Endodermal cell (in vitro differentiated cells): Measurements from ENCODE around the gene TMEM129. TPM values are rescaled to one million over a fixed set of nuclear protein-coding genes. Genes with fewer than 3 reads are reported as not detected.
A peak's percentile ranks its signal among the peaks of the same experiment; 100 is the strongest.

Experiments used
- DNase-seq: peaks from one replicate; pipeline ENCODE4 v3.0.0-alpha.2; 2017
- H3K27ac ChIP-seq: 2 replicates; pipeline ENCODE4 v1.5.1; 2013; ENCODE audit warnings: mild to moderate bottlenecking, low read depth, low read length, moderate library complexity
- H3K27me3 ChIP-seq: 2 replicates; pipeline ENCODE4 v1.6.1; 2013; ENCODE audit warnings: mild to moderate bottlenecking, low read length, moderate library complexity; ENCODE audit not compliant: insufficient read depth, control insufficient read depth, poor library complexity, severe bottlenecking
- H3K36me3 ChIP-seq: 2 replicates; pipeline ENCODE4 v1.7.0; 2013; ENCODE audit warnings: mild to moderate bottlenecking, low read length, moderate library complexity; ENCODE audit not compliant: control insufficient read depth, insufficient read depth
- H3K4me1 ChIP-seq: one replicate; pipeline ENCODE4 v1.7.0; 2013; ENCODE audit warnings: low read length; ENCODE audit not compliant: control insufficient read depth, insufficient read depth
- H3K4me3 ChIP-seq: 2 replicates; pipeline ENCODE4 v1.5.1; 2013; ENCODE audit warnings: mild to moderate bottlenecking, low read length, moderate library complexity
- H3K9ac ChIP-seq: 2 replicates; pipeline ENCODE4 v1.6.1; 2013; ENCODE audit warnings: mild to moderate bottlenecking, low read length, moderate library complexity; ENCODE audit not compliant: poor library complexity, severe bottlenecking; ENCODE audit errors: extremely low read depth
- H3K9me3 ChIP-seq: 2 replicates; pipeline ENCODE4 v1.6.1; 2013; ENCODE audit warnings: mild to moderate bottlenecking, low read length, moderate library complexity; ENCODE audit not compliant: control insufficient read depth
- H3K27ac Mint-ChIP-seq: 2 replicates; pipeline ENCODE4 v1.8.0; 2020; ENCODE audit warnings: mixed read lengths
- H3K27me3 Mint-ChIP-seq: 2 replicates; pipeline ENCODE4 v1.8.0; 2021; ENCODE audit warnings: mild to moderate bottlenecking, mixed read lengths; ENCODE audit not compliant: insufficient read depth
- H3K36me3 Mint-ChIP-seq: 2 replicates; pipeline ENCODE4 v1.8.0; 2020; ENCODE audit warnings: low read depth, mixed read lengths
- H3K4me1 Mint-ChIP-seq: 2 replicates; pipeline ENCODE4 v1.8.0; 2020; ENCODE audit warnings: mixed read lengths
- H3K4me3 Mint-ChIP-seq: 2 replicates; pipeline ENCODE4 v1.8.0; 2020; ENCODE audit warnings: mild to moderate bottlenecking, moderate library complexity, mixed read lengths
- H3K9me3 Mint-ChIP-seq: 2 replicates; pipeline ENCODE4 v1.8.0; 2020; ENCODE audit warnings: mild to moderate bottlenecking, mixed read lengths
- CTCF ChIP-seq: fragments of 200-600 bp; sonication (generic); conservative IDR thresholded peaks from 2 replicates; pipeline ENCODE4 v1.5.0; 2021; ENCODE audit warnings: antibody characterized with exemption, mild to moderate bottlenecking
- WGBS, 2 experiments: methylation state at CpG; one replicate each; pipeline versions ENCODE4 v1.1.5 to v1.1.7; 2013; ENCODE audit warnings: missing lambda C conversion rate in 2 of 2, mixed read lengths in 1 of 2; ENCODE audit not compliant: insufficient coverage in 1 of 2, insufficient read length in 1 of 2; 5-methylcytosine and 5-hydroxymethylcytosine counted together
- total RNA-seq, 2 donors: library from RNA; stranded (reverse); fragmentation: NEBNext Ultra II Directional in 1 of 2; extraction: Animal tissue kit (Norgen Biotek cat#: 25700) in 1 of 2; gene quantifications; 2 replicates in 1 of 2; 3 replicates in 1 of 2; pipeline ENCODE4 v1.2.1, GENCODE V29; 2021

TMEM129 gene
- total RNA-seq, 2 donors from 2014 or later, result 33.6 to 41.7 TPM

- H3K36me3 ChIP-seq, result peaks cover 27% of the 10 kb centered on the region
- WGBS, 2 experiments, result 3 to 9% methylated on average over 32 to 79 of the region's 79 CpGs
- no peak for TF ChIP-seq CTCF
- peak overlapping the region; percentile 32 for H3K27ac ChIP-seq
- peak overlapping the region; percentile 41 for H3K9ac ChIP-seq
- peak overlapping the region; percentile 94 for H3K27ac Mint-ChIP-seq
- H3K36me3 Mint-ChIP-seq, result peaks cover 26% of the 10 kb centered on the region
- no peaks in the 10 kb centered on the region for H3K27me3 Mint-ChIP-seq
- no peaks in the 10 kb centered on the region for H3K27me3 ChIP-seq
- H3K4me1 ChIP-seq, result peaks cover 3% of the 10 kb centered on the region
- H3K4me1 Mint-ChIP-seq, result peaks cover 24% of the 10 kb centered on the region
- H3K4me3 Mint-ChIP-seq, result peak overlapping the region; percentile 93
- DNase-seq, result peak; percentile 79
- no peaks in the 10 kb centered on the region for H3K9me3 ChIP-seq
- H3K9me3 Mint-ChIP-seq, result no peaks in the 10 kb centered on the region
- H3K4me3 ChIP-seq, result peak overlapping the region; percentile 82
These were observed 750 bp downstream of the TMEM129 start for GRCh38 chr4:1720163-1720983.

GRCh38 chr4:1718095-1718850 is 2.9 kb downstream of the TMEM129 start:
- 95 to 96% methylated on average over 31 of the region's 31 CpGs for WGBS, 2 experiments
- Mint-ChIP-seq H3K27ac (peak overlapping the region; percentile 4), H3K27me3 (no peaks in the 10 kb centered on the region), H3K36me3 (peaks cover 9% of the 10 kb centered on the region), H3K4me3 (peak overlapping the region; percentile 93), H3K9me3 (no peaks in the 10 kb centered on the region), H3K4me1 (peaks cover 24% of the 10 kb centered on the region)
- Histone ChIP-seq H3K9ac (no peak overlapping the region), H3K9me3 (no peaks in the 10 kb centered on the region), H3K27me3 (no peaks in the 10 kb centered on the region), H3K4me1 (peaks cover 3% of the 10 kb centered on the region), H3K27ac (no peak overlapping the region), H3K4me3 (no peak overlapping the region), H3K36me3 (peaks cover 12% of the 10 kb centered on the region)
- TF ChIP-seq CTCF, result no peak
- no peak for DNase-seq

GRCh38 chr4:1717129-1718094 is 3.7 kb downstream of the TMEM129 start:
- Histone ChIP-seq H3K27me3 (no peaks in the 10 kb centered on the region), H3K4me1 (peaks cover 3% of the 10 kb centered on the region), H3K9me3 (no peaks in the 10 kb centered on the region), H3K27ac (no peak overlapping the region), H3K4me3 (no peak overlapping the region), H3K36me3 (peaks cover 7% of the 10 kb centered on the region), H3K9ac (no peak overlapping the region)
- Mint-ChIP-seq H3K4me3 (no peak overlapping the region), H3K36me3 (peaks cover 6% of the 10 kb centered on the region), H3K27ac (no peak overlapping the region), H3K27me3 (no peaks in the 10 kb centered on the region), H3K4me1 (peaks cover 15% of the 10 kb centered on the region), H3K9me3 (no peaks in the 10 kb centered on the region)
- WGBS, 2 experiments, result 92 to 96% methylated on average over 19 to 32 of the region's 32 CpGs
- peak; percentile 43 for DNase-seq
- TF ChIP-seq CTCF, result no peak
